ENCODE results near the gene ALDH6A1.

DNA sequence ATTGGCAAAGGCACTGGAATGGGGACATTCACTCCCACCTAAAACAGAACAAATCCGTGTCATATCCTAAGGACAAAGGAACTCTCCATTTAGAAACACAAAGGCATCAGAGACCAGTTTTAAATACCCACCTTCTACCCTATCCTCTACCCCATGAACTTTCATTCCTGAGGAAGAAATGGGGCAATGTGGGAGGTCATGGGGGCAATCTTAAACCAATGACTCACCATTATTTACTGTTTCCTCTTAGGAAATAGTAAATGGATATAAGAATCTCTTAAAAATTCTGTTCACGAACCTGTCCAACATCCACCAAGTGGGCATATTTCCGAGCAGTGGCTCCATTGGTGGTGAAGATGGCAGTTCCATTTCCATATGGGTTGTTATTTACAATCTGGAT lies 19.4 kb downstream of the ALDH6A1 start:
- TF ChIP-seq POLR2AphosphoS5 (IDR thresholded peaks at IDR 0.05; ENCODE audit: low read depth, low read length), result no peak
- TF ChIP-seq POLR2A (IDR thresholded peaks at IDR 0.05; ENCODE audit: low read depth, low read length), result no peak
